ENCODE results near the gene ASZ1.

DNA sequence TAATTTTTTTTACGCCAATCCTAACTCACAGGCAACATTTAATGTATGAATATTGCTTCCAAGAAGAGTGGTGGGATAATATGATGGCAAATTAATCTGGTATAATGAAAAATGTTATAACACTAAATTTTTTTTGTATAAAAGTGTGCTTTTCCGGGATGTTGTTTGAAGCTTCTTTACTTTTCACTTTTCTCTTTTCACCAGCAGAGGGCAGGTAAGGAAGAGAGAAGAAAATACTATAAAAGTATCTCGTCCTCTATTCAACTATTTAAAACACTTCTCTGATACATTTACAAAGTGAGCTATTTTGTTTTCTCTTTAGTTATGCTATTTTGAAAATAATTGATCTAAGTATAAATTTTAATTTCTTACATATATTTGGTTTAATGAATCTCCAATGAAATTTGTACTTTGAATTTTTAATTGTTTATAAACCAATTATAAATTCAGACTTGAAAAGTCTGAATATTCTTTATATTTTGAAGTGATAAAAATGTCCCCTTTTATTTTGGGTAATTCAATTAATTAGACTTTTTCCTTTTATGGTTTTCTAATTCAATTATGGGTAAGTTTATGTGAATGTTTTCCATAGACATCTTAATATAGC, 31.8 kb upstream of the ASZ1 start:
- TF ChIP-seq, protein P1, sequence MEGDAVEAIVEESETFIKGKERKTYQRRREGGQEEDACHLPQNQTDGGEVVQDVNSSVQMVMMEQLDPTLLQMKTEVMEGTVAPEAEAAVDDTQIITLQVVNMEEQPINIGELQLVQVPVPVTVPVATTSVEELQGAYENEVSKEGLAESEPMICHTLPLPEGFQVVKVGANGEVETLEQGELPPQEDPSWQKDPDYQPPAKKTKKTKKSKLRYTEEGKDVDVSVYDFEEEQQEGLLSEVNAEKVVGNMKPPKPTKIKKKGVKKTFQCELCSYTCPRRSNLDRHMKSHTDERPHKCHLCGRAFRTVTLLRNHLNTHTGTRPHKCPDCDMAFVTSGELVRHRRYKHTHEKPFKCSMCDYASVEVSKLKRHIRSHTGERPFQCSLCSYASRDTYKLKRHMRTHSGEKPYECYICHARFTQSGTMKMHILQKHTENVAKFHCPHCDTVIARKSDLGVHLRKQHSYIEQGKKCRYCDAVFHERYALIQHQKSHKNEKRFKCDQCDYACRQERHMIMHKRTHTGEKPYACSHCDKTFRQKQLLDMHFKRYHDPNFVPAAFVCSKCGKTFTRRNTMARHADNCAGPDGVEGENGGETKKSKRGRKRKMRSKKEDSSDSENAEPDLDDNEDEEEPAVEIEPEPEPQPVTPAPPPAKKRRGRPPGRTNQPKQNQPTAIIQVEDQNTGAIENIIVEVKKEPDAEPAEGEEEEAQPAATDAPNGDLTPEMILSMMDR (IDR thresholded peaks at IDR 0.05) = peak in 2 of 3 experiments; percentile 45 to 52
- TF ChIP-seq POLR2A (IDR thresholded peaks at IDR 0.05) = no peak

Data from vagina (tissue), 2 donors.